ENCODE measurements around the gene REEP6.
"Not testable (repeated sequence)": the region's sequence is repeated elsewhere in the genome, so short reads cannot be mapped to it uniquely, and the experiment has no call there.

Gene REEP6

DNA sequence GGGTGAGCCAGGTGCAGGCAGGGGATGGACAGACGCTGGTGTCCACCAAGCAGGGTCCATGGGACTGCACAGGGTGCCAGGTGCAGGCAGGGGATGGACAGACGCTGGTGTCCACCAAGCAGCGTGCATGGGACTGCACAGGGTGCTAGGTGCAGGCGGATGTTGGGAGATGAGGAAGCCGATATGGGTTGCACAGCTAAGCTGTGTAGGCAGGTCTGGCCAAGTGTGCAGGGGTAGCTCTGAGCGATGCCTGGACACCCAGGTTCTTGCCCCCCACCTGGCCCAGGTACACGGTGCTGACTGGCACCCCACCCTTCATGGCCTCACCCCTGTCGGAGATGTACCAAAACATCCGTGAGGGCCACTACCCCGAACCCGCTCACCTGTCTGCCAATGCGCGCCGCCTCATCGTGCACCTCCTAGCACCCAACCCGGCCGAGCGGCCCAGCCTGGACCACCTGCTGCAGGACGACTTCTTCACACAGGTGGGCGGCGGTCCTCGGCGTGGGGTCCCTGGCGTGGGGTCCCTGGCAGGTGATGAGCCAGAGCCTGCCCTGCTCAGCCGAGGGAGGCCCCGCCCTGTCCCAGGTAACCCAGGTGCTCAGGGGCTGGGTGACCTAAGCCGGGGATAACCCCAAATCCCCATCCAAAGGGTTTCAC lies 36.8 kb downstream of the REEP6 start:
- no peaks in the 10 kb centered on the region for H3K79me2 ChIP-seq (ENCODE audit: insufficient read depth, low read depth)
- H3K9ac ChIP-seq: no peak overlapping the region
- H4K20me1 ChIP-seq (ENCODE audit: insufficient read depth): no peaks in the 10 kb centered on the region
- H2AFZ ChIP-seq (ENCODE audit: low read depth): no peak overlapping the region
- peaks cover 56% of the 10 kb centered on the region for H3K27me3 ChIP-seq (ENCODE audit: insufficient read depth, low read depth)
- H3K4me3 ChIP-seq (IDR thresholded peaks at IDR 0.05; ENCODE audit: insufficient read depth, low read depth, low read length): no peak overlapping the region
- no peaks in the 10 kb centered on the region for H3K4me1 ChIP-seq (ENCODE audit: low read depth, poor library complexity, severe bottlenecking)
- H3K4me2 ChIP-seq: no peak overlapping the region
- H3K27ac ChIP-seq: no peak overlapping the region
- H3K36me3 ChIP-seq (ENCODE audit: insufficient read depth): no peaks in the 10 kb centered on the region
- TF ChIP-seq, protein P1, sequence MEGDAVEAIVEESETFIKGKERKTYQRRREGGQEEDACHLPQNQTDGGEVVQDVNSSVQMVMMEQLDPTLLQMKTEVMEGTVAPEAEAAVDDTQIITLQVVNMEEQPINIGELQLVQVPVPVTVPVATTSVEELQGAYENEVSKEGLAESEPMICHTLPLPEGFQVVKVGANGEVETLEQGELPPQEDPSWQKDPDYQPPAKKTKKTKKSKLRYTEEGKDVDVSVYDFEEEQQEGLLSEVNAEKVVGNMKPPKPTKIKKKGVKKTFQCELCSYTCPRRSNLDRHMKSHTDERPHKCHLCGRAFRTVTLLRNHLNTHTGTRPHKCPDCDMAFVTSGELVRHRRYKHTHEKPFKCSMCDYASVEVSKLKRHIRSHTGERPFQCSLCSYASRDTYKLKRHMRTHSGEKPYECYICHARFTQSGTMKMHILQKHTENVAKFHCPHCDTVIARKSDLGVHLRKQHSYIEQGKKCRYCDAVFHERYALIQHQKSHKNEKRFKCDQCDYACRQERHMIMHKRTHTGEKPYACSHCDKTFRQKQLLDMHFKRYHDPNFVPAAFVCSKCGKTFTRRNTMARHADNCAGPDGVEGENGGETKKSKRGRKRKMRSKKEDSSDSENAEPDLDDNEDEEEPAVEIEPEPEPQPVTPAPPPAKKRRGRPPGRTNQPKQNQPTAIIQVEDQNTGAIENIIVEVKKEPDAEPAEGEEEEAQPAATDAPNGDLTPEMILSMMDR (conservative IDR thresholded peaks at IDR 0.05; ENCODE audit: low read depth, low read length): no peak

DNA sequence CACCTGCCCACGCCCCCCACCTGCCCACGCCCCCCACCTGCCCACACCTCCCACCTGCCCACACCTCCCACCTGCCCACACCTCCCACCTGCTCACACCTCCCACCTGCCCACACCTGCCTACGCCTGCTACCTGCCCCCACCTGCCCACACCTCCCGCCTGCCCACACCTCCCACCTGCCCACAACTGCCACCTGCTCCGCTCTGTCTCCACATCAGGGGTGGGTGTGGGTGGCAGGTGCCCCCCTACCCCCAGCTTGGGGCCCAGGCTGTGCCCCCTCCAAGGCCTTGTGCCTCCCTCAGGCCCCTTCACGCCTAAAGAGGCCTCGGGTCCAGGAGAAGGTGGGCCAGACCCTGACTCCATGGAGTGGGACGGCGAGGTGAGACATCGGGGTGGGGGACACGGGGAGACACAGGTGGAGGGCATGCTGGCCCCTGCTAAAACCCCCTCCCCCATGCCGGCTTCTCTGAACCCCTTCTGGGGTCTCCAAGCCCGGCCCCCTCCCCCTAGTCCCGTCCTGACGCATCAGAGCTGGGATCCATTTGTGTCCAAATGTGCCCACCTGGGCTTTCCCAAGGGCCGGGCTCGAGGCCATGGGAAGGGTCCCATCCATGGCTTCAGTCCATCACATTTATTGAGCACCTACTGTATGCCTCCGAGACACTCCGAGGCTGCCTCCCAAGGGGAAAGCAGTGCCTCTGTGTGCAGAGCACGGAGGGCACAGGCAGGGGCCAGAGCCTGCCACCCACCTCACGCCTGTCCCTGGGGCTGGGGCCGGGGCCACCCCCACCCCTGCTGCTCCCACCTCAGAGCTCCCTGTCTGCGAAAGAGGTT lies 37.8 kb downstream of the REEP6 start:
- Histone ChIP-seq H3K79me2 (ENCODE audit: insufficient read depth, low read depth) (no peaks in the 10 kb centered on the region), H3K9ac (no peak overlapping the region), H4K20me1 (ENCODE audit: insufficient read depth) (no peaks in the 10 kb centered on the region), H3K4me3 (IDR thresholded peaks at IDR 0.05; ENCODE audit: insufficient read depth, low read depth, low read length) (no peak overlapping the region), H3K36me3 (ENCODE audit: insufficient read depth) (no peaks in the 10 kb centered on the region), H3K4me1 (ENCODE audit: low read depth, poor library complexity, severe bottlenecking) (no peaks in the 10 kb centered on the region), H3K27ac (no peak overlapping the region), H3K4me2 (no peak overlapping the region), H3K27me3 (ENCODE audit: insufficient read depth, low read depth) (peaks cover 58% of the 10 kb centered on the region), H2AFZ (ENCODE audit: low read depth) (no peak overlapping the region)
- TF ChIP-seq, protein P1 (conservative IDR thresholded peaks at IDR 0.05; ENCODE audit: low read depth, low read length): no peak

DNA sequence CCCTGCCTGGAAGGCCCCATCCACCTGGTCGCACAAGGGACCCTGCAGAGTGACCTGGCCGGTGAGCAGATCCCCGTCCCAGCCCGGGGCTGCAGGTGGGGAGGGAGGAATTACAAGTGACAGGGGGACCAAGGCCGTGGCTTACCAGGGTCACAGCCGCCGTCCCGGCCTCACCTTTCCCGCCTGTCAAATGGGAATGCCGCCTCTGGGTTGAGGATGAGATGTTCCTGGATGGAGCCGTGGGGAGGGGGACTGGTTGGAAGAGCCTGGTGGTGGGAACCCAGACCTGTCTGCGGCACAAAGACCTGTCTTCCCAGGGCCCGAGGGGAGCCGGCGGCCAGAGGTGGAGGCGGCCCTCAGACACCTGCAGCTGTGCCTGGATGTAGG lies 38.4 kb downstream of the REEP6 start:
- H4K20me1 ChIP-seq (ENCODE audit: insufficient read depth): no peaks in the 10 kb centered on the region
- no peaks in the 10 kb centered on the region for H3K4me1 ChIP-seq (ENCODE audit: low read depth, poor library complexity, severe bottlenecking)
- no peak overlapping the region for H3K4me2 ChIP-seq
- H3K79me2 ChIP-seq (ENCODE audit: insufficient read depth, low read depth): no peaks in the 10 kb centered on the region
- no peaks in the 10 kb centered on the region for H3K36me3 ChIP-seq (ENCODE audit: insufficient read depth)
- H3K27ac ChIP-seq: no peak overlapping the region
- H3K4me3 ChIP-seq (IDR thresholded peaks at IDR 0.05; ENCODE audit: insufficient read depth, low read depth, low read length): no peak overlapping the region
- no peak overlapping the region for H2AFZ ChIP-seq (ENCODE audit: low read depth)
- TF ChIP-seq, protein P1 (conservative IDR thresholded peaks at IDR 0.05; ENCODE audit: low read depth, low read length): no peak
- H3K9ac ChIP-seq: no peak overlapping the region
- peaks cover 59% of the 10 kb centered on the region for H3K27me3 ChIP-seq (ENCODE audit: insufficient read depth, low read depth)

DNA sequence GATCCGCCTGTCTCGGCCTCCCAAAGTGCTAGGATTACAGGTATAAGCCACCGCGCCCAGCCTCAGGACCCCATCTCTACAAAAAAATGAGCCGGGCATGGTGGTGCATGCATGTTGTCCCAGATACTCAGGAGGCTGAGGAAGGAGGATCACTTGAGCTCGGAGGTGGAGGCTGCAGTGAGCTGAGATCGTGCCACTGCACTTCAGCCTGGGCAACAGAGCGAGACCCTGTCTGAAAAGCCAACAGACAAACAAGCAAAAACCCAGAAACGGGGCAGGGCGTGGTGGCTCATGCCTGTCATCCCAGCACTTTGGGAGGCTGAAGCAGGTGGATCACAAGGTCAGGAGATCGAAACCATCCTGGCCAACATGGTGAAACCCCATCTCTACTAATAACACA lies 39.9 kb downstream of the REEP6 start:
- H4K20me1 ChIP-seq (ENCODE audit: insufficient read depth); H2AFZ ChIP-seq (ENCODE audit: low read depth); H3K79me2 ChIP-seq (ENCODE audit: insufficient read depth, low read depth); H3K4me2 ChIP-seq; H3K27ac ChIP-seq; H3K4me1 ChIP-seq (ENCODE audit: low read depth, poor library complexity, severe bottlenecking); H3K4me3 ChIP-seq (IDR thresholded peaks at IDR 0.05; ENCODE audit: insufficient read depth, low read depth, low read length); H3K36me3 ChIP-seq (ENCODE audit: insufficient read depth); H3K9ac ChIP-seq: not testable (repeated sequence)
- peaks cover 64% of the 10 kb centered on the region for H3K27me3 ChIP-seq (ENCODE audit: insufficient read depth, low read depth)

DNA sequence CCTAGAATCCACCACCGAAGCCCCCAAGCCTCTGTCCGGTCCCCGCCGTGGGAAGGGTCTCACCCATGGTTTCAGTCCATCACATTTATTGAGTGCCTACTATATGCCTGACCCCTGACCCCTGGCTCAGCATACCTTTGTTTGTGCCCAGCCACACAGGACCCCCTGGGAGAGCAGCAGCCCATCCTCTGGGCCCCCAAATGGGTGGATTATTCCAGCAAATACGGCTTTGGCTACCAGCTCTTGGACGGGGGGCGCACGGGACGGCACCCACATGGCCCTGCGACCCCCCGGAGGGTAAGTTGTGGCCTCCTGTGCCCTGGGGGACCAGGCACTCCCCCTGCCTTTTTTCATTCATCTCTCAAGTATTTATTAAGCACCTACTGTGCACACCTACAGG lies 40.6 kb downstream of the REEP6 start:
- H3K27me3 ChIP-seq (ENCODE audit: insufficient read depth, low read depth): peaks cover 64% of the 10 kb centered on the region
- TF ChIP-seq, protein P1 (conservative IDR thresholded peaks at IDR 0.05; ENCODE audit: low read depth, low read length): no peak

More for the DNA sequence above, 40.6 kb downstream of the REEP6 start:
- H4K20me1 ChIP-seq (ENCODE audit: insufficient read depth): no peaks in the 10 kb centered on the region
- no peak overlapping the region for H3K4me3 ChIP-seq (IDR thresholded peaks at IDR 0.05; ENCODE audit: insufficient read depth, low read depth, low read length)
- no peak overlapping the region for H3K9ac ChIP-seq
- H3K79me2 ChIP-seq (ENCODE audit: insufficient read depth, low read depth): no peaks in the 10 kb centered on the region
- H3K36me3 ChIP-seq (ENCODE audit: insufficient read depth): no peaks in the 10 kb centered on the region
- no peak overlapping the region for H2AFZ ChIP-seq (ENCODE audit: low read depth)
- no peaks in the 10 kb centered on the region for H3K4me1 ChIP-seq (ENCODE audit: low read depth, poor library complexity, severe bottlenecking)
- H3K27ac ChIP-seq: no peak overlapping the region
- no peak overlapping the region for H3K4me2 ChIP-seq
